ENCODE measurements around the gene CYTH2.

CYTH2 gene

DNA sequence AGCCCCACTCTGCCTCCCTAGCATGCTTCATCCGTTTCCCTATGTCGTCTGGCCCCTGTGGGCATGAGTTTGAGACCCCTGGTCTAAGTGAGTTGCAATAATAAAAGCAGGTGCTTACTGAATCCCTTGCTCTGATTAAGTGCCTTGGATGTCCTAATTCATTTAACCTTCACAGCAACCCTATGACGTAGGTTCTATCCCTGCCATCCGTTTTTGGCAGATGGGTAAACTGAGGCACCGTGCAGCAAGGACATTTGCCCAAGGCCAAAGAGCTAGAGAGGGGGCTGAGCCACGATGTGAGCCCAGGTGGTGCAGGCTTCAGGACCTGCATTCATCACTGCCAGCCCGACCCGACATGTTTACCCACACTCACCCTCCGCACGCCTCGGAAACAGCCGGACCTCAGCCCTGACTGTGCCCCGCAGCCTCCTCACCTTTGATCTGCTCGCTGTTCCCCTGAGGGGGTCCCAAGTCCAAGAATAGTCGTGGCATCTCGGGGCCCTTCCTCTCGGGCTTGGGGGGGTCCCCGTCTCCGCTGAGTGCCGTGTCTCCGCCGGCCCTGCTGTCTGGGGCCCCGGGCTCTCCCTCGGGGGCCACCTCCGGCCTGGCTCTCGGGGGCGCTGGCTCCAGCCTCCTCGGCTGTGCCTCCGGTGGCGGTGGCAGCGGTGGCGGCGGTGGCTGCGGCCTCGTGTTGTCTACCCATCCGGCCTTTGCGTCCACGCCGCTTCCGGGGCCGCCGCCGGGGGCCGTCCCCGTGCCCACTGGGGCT lies 28.0 kb downstream of the CYTH2 start:
- no peak for DNase-seq

DNA sequence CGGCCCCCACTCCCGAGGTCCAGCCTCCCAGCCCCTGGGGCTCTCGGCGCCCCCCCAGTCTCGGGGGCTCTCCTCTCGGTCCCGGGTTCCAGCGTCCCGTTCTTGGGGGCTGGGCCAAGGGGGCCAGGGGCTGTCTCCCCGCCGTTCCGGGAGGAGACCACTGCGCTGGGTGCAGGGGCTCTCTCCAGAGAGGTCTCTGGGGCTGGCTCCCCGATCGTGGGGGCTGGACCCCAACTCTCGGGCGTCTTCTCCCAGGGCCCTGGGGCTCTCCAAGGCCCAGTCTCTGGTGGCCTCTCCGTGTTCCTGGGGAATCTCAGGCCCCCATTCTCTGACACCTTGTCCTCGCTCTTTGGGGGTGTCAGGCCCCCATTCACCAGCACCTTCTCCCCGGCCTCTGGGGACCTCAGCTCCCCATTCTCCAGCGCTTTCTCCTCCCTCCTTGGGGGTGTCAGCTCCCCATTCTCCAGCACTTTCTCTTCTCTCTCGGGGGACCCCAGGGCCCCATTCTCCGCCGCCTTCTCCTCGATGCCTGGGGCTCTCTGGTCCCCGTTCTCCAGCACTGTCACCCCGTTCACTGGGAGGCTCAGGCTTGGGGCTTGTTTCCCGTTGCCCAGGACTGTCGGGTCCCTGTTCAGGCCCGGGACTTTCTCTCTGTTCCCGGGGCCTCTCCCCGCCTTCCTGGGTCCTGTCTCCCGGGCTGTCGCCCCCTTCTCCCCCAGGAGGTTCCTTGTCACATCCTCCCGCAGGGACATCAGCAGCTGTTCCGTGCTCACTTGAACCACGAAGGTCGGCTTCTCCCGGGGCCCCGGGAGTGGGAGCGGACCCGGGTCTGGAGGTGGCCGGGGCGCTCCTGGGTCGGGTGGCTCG lies 28.8 kb downstream of the CYTH2 start:
- DNase-seq = no peak

DNA sequence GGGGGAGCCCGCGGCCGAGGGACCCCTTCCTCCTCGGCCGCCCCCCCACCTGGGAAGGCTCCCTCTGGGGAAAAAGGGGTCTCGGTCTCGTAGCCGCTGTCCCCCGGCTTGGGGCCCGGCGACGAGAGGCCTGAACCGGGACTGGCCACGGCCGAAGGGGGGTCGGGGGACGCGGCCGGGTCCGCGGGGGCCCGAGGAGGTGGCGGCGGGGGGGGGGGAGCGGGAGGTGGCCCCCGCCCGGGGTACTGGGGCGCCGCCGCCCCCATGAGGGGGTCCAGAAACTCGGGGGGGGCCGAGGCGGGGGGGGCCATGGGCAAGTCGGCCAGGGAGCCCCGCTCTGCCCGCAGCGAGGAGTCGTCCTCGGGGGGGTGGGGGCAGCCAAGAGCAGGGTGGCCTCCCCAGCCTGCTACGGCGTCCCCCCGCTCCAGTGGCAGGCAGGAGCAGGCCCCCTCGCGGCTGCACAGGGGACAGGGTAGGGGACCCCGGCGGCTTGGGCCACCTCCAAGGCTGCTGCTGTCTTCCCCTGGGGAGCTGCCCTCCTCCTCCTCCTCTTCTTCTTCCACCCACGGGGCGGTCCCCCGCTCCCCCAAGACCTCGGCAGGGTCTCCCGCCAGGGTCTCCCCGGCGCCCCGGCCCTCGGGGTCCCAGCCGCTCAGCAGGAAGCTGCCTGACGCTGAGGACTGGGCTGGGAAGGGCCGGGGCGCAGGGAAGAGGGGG lies 29.6 kb downstream of the CYTH2 start:
- DNase-seq = peak in 1 of 2 experiments; percentile 29

DNA sequence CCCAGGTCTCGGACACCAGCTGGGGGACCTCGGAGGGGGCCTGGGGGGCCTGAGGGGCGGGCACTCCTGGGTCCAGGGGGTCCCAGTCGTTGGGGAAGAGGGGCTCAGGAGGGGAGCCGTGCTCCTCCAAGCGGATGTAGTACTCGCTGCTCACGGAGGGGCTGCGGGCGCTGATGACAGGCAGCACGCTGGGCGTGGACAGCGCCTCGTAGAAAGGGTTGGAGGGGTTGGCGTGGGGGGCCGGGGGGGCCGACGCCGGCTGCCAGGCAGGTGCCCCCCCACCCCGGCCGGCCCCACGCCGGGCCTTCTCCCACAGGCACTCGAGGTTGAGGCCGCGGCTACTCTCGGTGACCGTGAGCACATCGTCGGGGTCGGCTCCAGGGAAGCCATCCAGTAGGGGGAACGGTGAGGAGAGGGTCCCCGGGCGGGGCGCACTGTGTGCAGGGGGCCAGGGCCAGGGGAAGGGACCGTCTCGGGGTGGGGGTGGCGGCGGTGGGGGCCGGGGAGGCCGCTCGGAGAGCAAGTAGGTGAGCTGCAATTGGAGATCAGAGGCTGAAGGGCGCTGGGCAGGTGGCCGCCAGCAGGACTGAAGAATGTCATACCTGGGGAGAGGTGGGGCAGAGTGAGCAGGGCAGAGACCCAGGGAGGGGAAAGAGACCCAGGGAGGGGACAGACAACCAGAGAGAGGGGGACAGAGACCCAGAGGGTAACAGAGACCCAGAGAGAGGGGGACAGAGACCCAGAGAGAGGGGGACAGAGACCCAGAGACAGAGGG lies 30.3 kb downstream of the CYTH2 start:
- no peak for DNase-seq

DNA sequence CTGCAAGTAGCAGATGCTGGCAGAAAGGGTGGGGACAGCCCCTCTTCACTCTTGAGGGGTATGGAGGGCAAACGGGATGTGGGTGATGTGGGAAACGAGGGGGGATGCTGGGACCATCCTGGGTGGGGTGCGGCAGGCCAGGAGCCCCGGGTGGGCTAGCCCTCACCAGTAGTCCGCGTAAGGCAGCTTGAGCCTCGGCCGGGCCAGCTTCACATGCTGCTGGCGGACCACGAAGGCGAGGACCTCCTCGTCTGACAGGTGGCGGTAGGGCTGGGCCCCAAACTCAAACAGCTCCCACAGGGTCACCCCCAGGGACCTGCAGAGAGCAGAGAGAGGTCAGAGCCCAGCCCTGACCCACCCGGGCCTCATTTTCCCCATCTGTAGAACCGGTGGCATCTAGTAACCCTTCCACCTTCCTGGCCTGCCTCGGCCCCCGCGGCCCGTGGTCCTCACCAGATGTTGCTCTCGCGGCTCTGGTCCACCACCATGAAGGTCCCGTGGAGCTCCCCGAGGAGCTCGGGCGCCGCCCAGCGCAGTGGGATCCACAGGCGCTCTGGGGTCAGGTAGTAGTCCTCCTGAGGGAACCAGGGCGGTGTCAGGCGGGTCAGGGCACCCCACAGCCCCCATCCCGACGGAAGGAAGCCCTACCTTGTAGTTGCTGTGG lies 31.8 kb downstream of the CYTH2 start:
- DNase-seq = no peak

DNA sequence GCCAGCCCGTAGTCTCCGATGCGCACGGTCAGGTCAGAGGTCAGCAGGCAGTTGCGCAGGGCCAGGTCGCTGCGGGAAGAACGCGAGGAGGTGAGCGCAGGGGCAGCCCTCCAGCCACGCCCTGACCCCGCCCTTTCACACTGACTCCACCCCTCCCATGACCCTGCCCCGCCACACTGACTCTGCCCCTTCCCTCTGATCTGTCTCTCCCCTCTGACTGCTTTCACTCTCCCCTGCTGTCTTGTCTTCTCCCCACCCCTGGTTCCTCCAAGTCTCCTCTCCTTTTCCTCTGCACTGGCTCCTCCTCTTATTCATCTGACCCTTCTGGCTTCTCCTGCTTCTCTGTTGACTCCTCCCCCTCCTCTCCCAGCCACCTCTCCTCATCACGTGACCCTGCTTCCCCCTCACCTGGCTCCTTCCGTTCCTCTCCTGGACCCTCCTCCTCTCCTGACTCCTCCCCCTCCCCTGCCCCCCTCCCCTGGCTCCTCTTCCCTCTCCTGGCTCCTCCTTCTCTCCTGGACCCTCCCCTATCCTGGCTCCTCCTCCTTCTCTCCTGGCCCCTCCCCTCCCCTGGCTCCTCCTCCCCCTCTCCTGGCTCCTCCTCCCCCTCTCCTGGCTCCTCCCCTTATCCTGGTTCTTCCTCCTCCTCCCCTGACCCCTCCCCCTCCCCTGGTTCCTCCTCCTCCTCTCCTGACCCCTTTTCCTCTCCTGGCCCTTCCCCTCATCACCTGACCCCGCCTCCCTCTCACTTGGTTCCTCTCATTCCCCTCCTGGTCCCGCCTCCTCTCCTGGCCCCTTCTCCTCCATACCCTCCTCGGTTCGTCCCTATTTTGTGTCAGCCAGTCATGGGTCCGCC lies 32.6 kb downstream of the CYTH2 start:
- no peak for DNase-seq

DNA sequence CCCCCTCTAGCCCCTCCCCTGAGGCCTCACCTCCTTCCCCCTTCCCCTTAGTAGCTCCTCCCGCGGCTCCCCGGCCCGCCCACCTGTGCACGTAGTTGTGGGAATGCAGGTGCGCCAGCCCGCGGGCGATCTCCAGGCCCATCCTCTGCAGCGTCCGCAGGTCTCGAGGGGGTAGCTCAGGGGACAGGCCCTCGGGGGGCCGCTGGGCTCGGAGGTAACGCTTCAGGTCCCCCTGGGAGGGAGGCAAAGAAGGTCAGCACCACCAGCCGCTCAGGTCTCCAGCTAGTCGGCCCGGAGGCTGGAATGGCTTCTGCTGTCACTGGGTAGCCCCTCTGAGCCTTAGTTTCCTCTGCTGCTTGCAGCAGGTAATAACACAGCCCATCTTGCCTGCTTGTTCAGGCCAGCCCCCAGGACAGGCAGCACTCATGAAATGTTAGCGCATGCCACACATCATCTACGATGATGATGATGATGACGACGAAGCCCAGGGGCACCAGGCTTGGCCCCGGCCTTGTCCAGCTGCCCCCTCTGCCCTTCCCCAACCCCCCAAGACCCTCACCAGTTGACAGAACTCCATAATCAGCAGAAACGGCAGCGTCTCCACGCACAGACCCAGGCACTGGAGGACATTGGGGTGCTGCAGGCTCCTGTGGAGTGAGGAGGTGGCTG lies 33.3 kb downstream of the CYTH2 start:
- no peak for DNase-seq

DNA sequence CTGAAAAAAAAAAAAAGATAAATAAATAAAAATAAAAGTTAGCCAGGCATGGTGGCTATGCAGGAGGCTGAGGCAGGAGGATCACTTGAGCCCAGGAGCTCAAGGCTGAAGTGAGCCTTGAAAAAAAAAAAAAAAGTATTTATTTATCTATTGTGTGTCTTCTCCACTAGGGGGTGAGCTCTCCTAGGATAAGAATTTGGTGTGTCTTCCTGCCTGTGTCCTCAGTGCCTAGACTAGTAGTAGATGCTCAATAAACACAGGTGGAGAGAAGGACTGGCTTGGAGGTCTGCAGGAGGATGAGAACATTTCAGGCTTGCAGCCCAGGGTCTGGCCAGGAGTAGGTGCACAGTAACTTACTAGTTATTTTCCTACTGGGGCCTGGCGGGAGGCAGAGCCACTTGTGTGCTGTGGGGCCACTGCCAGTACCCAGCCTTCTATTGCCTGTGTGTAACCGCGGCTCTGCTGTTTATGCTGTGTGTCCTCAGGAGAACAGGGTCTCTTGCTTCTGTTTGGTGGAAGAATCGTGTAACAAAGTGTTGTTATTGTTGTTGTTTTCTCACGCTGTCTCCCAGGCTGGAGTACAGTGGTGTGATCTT lies 37.1 kb downstream of the CYTH2 start:
- DNase-seq = peak in 1 of 2 experiments; percentile 50

DNA sequence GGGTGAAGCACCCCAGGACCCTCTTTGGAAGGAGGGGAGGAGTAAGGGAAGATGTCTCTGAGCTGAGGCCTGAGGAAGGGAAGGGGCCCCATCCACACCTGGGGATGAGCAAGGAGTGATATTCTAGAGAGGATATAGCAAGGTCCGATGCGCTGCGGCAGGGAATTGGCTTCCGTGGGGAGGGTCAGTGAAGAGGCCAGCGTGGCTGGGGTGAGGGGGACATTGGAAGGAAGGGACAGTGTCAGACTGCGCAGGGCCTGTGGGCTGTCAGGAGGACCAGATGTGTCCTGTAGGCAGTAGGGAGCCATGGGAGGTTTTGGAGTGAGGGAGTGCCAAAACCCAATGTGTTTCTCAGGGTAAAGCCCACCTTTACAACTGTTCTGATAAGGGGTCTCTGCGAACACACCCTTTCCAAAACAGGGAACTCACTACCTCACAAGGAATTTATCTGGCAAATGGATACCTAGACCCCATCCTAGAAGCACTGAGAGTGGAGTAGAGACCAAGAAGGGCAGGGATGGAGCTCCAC lies 38.8 kb downstream of the CYTH2 start:
- no peak for DNase-seq

DNA sequence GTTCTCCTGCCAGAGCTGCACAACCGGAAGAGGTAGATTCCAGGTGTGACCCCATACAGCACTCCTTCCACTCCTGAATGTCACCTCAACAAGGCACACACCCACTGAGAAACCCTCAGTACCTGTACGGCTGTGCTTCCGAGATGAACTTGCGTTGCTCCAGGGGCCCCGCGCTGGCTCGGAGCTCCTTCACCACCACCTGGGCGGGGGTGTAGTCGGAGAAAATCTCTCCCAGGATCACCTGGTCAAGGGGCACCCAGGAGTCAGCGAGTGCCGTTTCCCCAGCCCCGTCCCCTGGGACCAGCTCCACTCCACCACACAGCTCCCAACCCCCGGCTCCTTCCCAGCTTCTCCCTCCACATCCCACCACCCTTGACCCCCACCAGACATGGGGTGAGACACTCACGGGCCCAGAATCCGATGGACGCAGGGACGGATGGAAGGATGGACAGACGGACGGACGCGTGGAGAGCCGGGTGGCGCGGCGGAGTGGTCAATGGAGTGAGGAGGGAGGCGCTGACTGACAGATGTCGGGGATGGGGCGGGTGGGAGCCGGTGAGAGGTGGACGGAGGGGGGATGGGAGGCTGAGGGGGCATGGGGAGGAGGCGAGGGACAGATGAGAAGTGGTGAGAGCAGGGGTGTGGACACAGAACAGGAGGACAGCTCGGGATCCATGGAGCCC lies 39.7 kb downstream of the CYTH2 start:
- DNase-seq = no peak

DNA sequence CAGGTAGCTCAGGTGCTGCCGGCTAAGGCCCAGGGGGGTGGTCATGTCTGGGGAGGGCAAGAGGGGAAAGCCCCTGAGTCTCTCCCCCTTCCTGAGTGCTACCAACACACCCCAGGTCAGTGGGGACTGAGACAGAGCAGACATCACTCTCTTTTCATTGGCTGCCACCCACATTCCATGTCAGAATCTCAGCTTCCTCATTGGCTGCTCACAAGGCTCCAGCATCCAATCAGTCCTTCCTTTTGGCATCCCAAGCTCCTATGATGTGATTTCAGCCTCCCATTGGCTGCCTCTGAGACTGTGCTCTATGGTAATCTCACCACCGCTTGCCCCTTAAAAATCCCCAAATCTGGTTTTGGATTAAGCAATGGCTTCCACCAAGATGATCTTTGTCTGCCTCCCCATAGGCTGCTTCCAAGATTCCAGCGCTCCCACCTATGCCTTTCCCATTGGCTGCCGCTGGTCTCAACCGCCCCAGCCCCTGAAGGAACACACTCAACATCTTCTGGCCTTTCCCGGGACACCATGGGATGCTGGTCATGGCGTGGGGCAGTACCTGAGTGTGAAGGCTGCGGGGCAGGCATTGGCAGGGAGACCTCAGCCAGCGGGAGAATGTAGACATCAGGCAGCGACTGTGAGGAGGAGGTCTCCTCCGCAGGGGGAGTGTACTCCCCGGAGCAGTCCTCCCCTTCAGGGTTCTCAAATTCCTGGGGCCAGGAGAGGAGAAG lies 40.5 kb downstream of the CYTH2 start:
- DNase-seq = no peak

DNA sequence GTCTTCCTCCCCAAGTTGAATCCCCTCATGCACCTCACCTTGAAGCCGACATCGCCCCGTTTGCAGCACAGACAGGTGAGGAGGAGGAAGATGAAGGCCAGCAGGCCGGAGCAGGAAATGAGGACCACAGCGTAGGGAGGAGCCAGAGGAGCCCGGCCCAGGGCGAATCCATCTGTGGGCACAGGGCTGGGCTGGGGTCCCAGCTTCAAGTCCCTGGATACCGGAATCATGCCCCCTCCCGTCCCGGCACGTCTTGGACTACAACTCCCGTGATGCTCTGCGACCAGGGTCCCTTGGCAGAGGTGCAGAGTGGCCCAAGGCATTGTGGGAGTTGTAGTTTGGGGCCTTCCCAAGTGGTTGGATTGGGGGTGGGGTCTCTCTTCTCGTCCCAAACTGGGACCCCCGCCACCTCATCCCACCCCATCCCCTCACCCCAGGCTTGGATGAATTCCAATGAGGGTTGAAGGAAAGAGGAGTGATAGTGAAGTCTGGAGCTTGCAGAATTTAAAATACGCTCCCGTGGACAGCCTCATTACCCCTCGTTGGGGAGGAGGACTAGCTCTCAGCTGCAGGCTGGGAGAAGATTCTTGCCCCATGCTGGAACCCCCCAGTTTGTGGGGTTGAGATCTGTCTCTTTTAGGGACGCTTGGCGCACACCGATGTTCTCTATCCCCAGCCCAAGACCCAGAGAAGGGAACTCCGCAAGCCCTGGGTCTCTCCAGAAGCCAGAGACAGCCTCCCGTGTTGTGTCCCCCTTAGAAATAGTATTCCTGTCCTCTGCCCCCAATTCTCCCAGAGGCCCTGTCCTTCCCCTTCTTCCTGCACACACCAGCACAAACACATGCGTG lies 41.5 kb downstream of the CYTH2 start:
- peak; percentile 60 to 71 for DNase-seq

DNA sequence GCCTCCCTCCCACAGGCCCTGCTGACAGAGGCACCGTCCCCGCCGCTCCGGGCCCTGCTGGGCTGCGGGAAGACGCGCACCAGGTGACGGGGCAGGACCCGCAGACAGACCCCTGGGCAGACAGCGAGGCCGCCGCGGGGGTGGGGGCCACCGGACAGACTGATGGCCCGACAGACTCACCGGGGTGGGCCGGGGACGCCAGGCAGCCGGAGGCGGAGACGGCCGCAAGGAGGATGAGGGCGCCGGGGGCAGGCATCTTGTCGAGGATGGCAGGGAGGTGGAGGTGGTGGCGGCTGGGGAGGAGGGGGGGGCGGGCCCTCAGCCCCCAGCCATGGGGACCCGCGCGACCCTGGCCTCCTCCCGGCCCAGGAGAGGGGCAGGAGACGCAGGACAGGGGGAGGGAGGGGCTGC lies 42.2 kb downstream of the CYTH2 start:
- DNase-seq = no peak

DNA sequence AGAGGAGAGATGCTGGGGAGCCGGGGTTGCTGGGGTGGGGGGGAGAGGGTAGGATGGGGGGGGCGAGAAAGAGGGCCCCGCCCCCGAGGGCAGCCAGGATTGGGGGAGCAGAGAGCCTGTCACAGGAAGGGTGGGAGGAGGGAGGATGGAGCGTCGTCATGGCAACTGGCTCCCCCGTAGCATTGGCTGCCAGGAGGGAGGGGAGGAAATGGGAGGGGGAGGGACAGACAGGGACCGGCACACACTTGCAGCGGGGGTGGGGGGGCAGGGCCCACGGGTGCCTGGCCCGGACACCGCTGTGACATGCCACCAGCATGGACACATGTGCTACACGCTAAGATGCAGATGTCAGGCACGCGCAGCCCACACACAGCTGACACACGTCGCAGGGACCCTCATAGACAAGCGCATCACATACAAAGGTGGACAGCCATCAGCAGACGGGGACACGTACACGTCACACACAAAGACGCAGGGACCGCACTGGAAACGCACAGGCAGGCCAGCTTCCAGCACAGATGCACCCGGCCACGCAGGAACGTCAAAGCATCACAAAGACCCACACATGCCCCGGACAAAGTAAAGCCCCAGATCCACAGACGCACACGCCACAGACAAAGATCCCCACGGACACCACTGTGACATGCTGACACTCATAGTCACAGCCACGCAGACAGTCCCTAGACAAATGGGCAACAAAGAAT lies 42.8 kb downstream of the CYTH2 start, which contains the start of gene LMTK3:
Gene LMTK3 (minus strand): TSS at position 36 of the 704 bp plus-strand sequence. CDS start 259 bp downstream, outside the sequence.
- DNase-seq = peak; percentile 90 to 93

DNA sequence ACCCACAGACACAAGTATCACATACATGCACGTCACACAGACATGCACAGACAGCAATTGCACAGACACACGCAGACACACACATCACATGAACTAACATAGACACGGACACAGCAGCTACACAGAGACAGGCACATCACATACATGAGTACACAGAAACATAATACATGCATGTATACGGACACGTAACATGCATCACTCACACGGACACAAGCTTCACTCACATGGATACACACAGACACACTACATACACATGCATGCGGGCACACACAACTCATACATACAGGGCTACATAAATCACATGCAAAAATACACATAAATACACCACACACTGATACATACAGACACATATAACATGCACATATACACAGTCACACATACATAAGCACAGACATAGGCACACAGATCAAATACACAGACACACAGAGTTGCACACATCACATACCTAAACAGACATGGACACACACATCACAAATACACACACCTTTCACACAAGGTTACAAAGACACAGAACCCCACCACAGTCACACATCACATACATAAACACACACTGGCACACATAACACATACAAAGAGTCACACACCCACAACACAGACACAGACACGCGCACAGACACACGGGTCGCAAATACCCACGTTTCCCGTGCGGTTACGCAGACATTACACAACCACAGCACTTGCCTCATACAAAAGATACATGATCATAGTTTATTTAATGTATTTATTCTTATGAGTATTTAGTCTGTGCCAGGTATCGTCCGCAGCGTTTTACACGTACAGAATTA lies 43.5 kb downstream of the CYTH2 start:
- no peak for DNase-seq

Data from NCI-H524 (cell line).